Measurements from ENCODE around the gene LTN1.

- no peak for TF ChIP-seq CTCF (IDR thresholded peaks at IDR 0.05)
- no peak for TF ChIP-seq POLR2AphosphoS5 (IDR thresholded peaks at IDR 0.05)
- TF ChIP-seq POLR2A (IDR thresholded peaks at IDR 0.05), result no peak
Observed at GRCh38 chr21:28899744-28900143, 92.9 kb downstream of the LTN1 start.
